OCI-LY7 (cell line): Measurements from ENCODE around the gene COL6A2.

Source experiments
- CTCF ChIP-seq: fragments of 200-600 bp; sonication (generic); conservative IDR thresholded peaks from 2 replicates; pipeline ENCODE4 v1.5.1; 2014; ENCODE audit warnings: mild to moderate bottlenecking, antibody characterized with exemption, low read length, moderate library complexity, mixed read lengths
- EZH2phosphoT487 ChIP-seq: fragments of 200-600 bp; sonication (generic); IDR thresholded peaks from 2 replicates; pipeline ENCODE4 v1.6.1; 2018; ENCODE audit warnings: low read depth, borderline replicate concordance, mild to moderate bottlenecking, mixed run types, antibody characterized with exemption, low read length, moderate library complexity, mixed read lengths

DNA sequence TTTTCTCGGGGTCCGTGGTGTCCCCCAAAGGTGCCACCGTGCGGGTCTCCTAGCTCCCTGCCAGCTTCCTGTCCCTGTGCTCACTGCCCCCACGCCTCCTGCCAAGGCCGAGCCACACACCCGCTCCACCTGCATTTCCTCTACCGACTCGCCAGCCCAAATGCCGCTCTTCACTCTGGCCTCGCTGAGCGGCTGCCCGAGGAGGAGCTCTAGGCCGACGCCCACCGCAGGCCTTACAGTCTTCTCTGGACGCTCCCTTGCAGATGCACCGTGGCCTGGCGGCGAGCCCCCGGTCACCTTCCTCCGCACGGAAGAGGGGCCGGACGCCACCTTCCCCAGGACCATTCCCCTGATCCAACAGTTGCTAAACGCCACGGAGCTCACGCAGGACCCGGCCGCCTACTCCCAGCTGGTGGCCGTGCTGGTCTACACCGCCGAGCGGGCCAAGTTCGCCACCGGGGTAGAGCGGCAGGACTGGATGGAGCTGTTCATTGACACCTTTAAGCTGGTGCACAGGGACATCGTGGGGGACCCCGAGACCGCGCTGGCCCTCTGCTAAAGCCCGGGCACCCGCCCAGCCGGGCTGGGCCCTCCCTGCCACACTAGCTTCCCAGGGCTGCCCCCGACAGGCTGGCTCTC is 31.1 kb downstream of the COL6A2 start:
- TF ChIP-seq CTCF (no peak), EZH2phosphoT487 (no peak)
